ENCODE results near the gene C17orf75.
"Not testable (repeated sequence)": the region's sequence is repeated elsewhere in the genome, so short reads cannot be mapped to it uniquely, and the experiment has no call there.

- not testable (repeated sequence) for TF ChIP-seq ELK1 (IDR thresholded peaks at IDR 0.05; ENCODE audit: low read depth, low read length); CBX5 (IDR thresholded peaks at IDR 0.05; ENCODE audit: low read depth); CTCF (IDR thresholded peaks at IDR 0.05 in 2 of 3, conservative IDR thresholded peaks at IDR 0.05 in 1 of 3; ENCODE audit: control insufficient read depth in 2 of 3, extremely low read depth in 1 of 3, insufficient read depth in 1 of 3, low read depth in 3 of 3, low read length in 3 of 3); NRF1 (conservative IDR thresholded peaks at IDR 0.05; ENCODE audit: low read depth, low read length); TAF1 (IDR thresholded peaks at IDR 0.05; ENCODE audit: borderline replicate concordance, low read depth, low read length); GABPA (IDR thresholded peaks at IDR 0.05; ENCODE audit: low read depth); EP300 (IDR thresholded peaks at IDR 0.05; ENCODE audit: borderline replicate concordance in 1 of 2, control insufficient read depth in 1 of 2, low read depth in 2 of 2, low read length in 2 of 2); POLR2A (IDR thresholded peaks at IDR 0.05; ENCODE audit: low read depth, low read length); MAX (IDR thresholded peaks at IDR 0.05; ENCODE audit: low read depth, low read length); TARDBP (IDR thresholded peaks at IDR 0.05; ENCODE audit: borderline replicate concordance); PAX5 (IDR thresholded peaks at IDR 0.05; ENCODE audit: borderline replicate concordance, low read depth, low read length)
These were observed 25.3 kb downstream of the C17orf75 start for GRCh38 chr17:32316653-32317052.
